Measurements from ENCODE around the gene SOD2.
"Not testable (repeated sequence)": the region's sequence is repeated elsewhere in the genome, so short reads cannot be mapped to it uniquely, and the experiment has no call there.

The SOD2 gene

DNA sequence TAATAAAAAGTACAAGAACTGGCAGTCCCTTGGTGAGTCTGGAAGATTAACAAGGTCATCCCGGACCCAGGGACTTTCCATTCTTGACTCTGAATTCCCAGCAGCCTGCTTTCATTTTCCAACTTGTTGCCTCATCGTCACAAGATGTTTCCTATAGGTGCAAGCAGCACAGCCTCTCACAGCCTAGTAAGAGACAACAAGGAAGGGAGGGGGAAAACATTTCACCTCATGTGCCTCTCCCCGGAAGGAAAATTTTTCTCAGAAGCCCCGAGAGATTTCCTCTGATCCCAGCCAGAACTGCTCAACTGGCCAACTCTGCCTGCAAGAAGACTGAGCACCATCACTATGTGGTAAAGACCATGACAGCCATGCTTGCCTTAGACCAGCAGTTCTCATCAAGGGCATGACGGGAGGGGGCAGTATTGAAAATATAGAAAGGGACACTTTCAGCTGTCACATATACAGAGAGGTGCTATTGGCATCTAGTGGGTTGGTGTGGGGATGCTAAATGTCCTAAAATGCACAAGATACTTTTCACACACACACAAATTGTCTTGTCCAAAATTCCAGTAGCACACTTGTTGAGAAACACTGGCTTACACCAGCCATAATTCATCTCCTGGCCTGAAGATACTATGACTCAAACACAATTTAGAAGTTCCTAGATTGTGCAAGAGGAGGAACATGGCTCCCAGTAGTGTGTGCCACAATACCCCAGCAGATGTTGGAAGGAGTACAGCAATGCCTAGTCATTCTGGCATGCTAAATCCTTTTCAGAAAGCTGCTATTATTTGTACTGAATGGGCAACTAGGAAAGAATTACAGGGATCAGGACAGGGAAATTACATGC, 23.4 kb upstream of the SOD2 start:
- no peak for DNase-seq (ENCODE audit: low read depth)

DNA sequence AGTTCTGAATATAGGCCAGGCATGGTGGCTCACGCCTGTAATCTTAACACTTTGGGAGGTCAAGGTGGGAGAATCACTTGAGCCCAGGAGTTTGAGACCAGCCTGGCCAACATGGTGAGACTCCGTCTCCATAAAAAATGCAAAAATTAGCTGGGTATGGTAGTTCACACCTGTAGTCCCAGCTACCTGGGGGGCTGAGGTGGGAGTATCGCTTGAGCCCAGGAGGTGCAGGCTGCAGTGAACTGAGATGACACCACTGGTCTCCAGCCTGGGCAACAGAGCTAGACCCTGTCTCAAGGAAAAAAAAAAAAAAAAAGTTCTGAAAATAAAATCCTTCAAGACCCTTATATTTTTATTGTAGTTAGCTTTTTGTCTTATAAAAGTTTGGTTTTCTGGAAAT, 22.6 kb upstream of the SOD2 start:
- no peak for DNase-seq (ENCODE audit: low read depth)

DNA sequence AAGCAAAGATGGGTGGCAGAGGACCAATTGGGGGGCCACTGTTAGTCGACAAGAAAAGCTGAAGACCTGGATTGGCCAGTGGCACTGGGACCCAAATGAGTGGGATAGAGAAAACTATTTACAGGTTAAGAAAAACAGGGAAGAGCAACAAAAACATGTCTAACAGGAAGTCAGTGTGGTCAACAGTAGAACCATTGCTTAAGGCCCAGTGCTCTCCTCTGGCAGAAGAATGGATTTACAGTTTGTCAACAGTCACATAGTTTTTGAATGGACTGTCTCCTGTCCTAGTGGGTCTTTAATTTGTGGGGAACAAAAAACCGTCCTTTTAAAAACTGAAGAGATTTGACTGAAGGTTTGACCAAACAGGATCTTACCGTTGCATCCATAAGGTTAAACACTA, 22.1 kb upstream of the SOD2 start:
- no peak for DNase-seq (ENCODE audit: low read depth)

DNA sequence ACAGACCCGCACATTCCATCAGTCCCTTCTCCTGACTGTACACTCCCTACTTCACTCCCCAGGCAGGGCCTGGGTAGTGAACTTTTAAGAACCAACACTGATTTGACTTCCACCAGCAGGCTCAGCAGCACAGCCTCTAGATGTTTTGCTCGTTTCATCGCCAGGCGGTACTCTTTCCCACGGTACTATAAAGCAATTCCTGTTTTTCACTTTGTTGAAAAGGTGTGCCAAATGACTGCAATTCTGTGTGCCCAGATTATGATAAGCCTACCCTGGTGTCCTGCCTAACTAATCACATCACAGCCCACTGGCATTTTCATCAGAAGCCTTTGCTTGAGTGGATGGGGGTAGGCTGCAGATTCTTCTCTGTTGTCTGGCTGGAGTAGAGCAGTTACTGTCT, 21.4 kb upstream of the SOD2 start:
- DNase-seq (ENCODE audit: low read depth), result no peak

DNA sequence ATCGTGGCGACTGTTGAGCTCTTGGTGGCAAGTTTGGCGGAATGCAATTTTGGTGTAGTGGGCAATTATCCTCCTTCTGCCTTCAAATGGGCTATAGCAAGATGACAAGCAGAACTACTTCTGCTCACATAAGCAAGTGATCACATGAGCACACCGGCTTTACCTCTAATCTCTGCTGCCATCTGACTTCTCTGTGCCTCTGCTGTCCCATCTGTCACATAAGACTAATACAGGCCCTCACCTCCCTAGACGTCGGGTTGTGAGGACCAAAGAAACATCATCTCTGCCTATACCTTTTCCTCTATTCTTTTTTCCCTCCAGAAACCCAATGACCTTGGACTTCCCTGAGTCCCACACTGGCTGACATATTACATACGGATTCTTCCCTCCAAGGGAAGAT, 20.9 kb upstream of the SOD2 start:
- no peak for DNase-seq (ENCODE audit: low read depth)

GRCh38 chr6:159712389-159712788, 19.3 kb upstream of the SOD2 start:
- not testable (repeated sequence) for DNase-seq (ENCODE audit: low read depth)

- DNase-seq (ENCODE audit: low read depth), result not testable (repeated sequence)
These were observed 17.6 kb upstream of the SOD2 start for GRCh38 chr6:159710603-159711002.

DNA sequence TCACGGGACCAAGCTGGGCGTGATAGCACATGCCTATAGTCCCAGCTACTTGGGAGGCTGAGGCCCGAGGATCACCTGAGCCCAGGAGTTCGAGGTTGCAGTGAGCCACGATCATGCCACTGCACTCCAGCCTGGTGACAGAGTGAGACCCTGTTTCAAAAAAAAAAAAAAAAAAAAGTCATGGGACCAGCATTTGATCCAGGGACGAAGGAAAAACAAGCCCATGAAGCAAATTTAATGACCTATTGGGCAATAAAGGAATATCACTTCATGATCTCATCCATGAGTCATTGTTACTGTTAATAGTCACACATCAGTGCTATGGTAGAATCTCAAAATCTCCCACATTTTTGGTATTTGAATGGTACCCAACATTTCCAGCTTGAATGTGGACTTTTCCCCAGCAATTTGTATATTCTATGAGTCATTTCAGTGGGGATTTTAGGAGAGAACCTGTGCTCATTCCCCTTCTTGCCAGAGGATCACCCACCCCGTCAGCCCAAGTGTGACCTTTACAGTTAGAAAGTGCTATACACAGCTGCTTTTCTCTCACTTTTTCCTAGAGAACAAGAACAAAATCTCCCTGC, 8.5 kb upstream of the SOD2 start:
- DNase-seq (ENCODE audit: low read depth), result no peak

GRCh38 chr6:159700970-159701369, 7.9 kb upstream of the SOD2 start:
- no peak for DNase-seq (ENCODE audit: low read depth)

DNA sequence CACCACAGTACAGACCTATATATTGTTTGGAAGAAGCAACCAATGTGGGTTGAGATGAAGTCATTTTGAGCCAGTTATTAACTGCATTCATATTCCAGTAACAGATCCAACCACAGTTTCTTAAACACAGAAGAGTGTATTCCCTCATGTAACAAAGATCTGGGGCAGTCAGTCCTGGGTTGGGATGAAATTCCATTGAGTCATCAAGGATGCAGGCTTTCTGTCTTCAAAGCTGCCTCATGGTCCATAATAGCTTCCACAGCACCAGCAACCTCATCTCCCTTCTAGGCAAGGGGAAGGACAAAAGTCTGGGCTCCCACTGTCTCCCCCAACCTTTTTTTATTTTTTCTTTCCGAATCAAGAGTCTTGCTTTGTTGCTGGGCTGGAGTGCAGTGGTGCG, 2.9 kb upstream of the SOD2 start:
- DNase-seq (ENCODE audit: low read depth), result no peak

DNA sequence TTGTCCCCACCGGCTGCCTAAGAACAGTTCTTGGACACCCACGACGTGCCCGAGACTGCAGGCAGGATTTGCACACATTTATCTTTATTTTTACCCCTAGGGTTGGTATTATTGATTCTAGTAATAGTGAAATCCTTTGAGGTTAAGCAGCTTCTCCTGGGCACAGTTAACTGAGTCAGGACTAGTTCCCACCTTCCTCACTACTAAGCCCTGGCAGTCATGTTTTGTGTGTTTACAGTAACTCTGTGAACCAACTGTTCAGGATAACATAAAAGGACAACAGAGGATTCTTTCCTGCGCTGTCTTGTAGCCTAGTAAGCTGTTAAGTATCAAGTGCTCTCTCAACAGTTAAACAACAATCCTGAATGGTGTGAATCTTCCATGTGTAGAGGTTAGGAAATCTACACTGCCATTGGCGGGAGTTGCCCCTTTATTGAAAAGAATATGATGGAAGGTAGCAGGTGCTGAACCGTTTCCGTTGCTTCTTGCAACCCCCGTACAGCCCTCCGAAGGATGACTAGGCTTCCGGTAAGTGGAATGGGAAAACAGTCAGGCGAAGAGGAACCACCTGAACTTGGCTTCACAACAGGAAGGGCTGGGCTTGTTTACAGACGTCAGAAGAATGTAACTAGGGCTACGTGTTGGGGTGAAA, 979 bp upstream of the SOD2 start:
- no peak for DNase-seq (ENCODE audit: low read depth)

DNA sequence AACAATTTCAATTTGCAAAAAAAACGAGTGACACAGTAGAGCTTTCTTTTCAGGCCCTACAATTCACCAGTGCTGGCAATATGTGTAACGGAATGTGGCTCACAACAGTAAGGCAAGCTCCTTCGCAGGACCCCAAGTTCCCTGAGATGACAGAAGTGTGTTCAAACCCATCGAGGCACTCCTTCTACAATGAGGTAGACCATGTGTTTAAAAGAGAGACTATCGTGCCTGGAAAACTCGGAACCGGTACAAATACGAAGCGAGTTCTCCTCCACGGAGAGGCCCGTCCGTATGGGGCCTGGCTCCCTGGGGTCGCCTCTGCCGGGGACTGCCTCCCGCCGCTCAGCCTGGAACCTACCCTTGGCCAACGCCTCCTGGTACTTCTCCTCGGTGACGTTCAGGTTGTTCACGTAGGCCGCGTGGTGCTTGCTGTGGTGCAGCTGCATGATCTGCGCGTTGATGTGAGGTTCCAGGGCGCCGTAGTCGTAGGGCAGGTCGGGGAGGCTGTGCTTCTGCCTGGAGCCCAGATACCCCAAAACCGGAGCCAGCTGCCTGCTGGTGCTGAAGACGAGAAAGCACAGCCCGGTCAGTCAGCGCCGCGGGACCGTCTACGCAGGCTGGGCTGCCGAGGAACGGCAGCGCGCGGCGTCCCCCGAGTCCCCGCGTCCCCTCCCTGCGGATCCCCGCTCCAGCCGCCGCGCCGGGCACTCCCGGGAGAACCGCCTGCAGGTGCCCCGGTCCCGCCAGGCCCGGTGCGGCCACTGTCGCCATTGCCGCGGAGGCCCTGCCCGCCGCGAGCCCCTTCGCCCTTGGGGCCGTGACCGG, 526 bp downstream of the SOD2 start:
- DNase-seq (ENCODE audit: low read depth), result no peak

DNA sequence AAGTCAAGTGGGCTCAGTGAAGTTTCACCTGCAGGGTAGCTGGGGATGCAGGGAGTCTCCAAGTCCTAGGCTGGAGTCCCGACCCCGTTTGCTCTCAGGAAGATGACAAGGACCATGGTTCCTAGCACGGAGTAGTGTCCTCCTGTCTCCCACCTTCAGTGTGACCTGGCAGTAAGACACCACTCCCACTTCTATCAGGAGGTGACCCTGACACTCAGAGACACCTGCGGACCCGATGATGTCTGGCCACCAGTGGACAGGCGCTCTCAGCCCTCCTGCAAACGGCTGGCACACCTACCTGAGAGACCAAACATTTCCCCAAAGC, 1.1 kb downstream of the SOD2 start:
- DNase-seq (ENCODE audit: low read depth), result no peak

- DNase-seq (ENCODE audit: low read depth), result no peak
These were observed 1.7 kb downstream of the SOD2 start for GRCh38 chr6:159691133-159691962.

GRCh38 chr6:159690135-159690534, 2.9 kb downstream of the SOD2 start:
- not testable (repeated sequence) for DNase-seq (ENCODE audit: low read depth)

- no peak for DNase-seq (ENCODE audit: low read depth)
These were observed 4.0 kb downstream of the SOD2 start for GRCh38 chr6:159689001-159689400.

DNA sequence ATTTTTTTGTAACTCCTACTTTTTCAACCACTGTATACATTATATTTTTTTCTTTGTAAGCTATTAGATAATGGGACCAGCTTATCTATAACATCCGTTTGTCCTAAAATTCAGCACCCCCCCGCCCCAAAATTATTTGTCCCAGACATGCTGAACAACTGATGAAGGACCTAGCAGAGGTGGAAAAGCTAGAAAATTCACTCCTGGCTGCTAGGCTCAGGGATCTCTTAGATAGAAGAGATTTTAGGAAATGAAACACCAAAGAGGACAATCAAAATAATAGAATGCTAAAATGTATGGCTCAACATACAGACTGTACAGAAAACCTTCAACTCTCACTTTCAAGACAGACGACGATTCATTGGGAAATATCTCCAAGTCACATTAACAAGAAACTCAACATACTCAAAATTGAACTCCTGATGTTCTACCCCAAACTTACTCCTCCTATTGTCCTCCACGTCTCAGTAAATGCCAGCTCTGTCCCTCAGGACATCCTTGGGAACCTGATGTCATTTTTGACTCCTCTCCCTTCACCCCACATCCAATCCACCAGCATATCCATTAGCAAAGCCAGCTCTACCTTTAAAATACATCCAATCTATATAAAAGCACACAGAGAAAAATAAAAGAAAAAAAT, 4.7 kb downstream of the SOD2 start:
- no peak for DNase-seq (ENCODE audit: low read depth)

DNA sequence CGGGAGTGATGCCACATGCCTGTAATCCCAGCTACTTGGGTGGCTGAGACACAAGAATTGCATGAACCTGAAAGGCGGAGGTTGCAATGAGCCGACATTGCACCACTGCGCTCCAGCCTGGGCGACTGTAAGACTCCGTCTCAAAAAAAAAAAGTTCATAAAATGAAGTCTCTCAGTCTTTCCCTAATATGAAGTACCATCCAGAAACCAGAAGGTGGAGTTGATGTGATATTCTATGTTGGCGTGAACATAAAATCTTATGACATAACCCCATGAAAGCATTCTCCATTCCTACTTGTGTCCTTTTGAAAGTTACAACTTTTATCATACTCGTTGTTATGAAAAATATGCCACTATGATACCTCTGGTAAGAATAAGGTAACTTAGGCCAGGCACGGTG, 5.7 kb downstream of the SOD2 start:
- DNase-seq (ENCODE audit: low read depth), result no peak

DNA sequence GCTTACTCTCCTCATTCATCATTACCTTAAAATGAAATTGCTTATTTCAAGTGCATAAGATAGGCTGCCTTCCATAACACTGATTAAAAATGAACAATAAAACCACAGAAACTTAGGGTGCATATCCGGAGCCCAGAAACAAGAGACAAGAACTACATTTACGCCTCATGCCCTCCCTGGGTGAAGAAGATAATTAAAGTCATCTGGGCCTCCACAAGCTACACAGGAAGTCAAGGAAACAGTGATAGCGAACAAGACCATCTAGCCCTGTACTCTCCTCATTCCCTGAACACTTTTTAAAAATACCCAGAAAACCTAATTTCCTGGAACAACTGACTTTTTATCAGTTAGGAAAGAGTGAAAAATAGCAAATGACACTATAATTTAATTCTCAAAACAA, 6.3 kb downstream of the SOD2 start:
- DNase-seq (ENCODE audit: low read depth), result no peak

GRCh38 chr6:159686040-159686439, 7.0 kb downstream of the SOD2 start:
- DNase-seq (ENCODE audit: low read depth), result no peak

DNA sequence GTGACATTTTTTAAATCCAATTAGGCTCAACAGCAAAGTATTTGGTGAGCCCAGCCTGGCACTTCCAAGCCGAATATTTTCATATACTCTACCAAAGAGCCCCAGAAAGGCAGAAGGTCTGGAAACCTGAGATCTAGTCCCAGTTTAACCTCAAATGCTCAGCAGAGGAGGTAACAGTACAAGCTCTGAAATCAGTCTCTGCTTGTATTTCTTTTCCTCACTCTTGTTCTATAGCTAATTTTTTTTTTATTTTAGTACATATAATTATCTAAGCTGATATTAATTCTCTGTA, 9.1 kb downstream of the SOD2 start:
- DNase-seq (ENCODE audit: low read depth), result no peak
